Measurements from ENCODE around the gene FBF1.

DNA sequence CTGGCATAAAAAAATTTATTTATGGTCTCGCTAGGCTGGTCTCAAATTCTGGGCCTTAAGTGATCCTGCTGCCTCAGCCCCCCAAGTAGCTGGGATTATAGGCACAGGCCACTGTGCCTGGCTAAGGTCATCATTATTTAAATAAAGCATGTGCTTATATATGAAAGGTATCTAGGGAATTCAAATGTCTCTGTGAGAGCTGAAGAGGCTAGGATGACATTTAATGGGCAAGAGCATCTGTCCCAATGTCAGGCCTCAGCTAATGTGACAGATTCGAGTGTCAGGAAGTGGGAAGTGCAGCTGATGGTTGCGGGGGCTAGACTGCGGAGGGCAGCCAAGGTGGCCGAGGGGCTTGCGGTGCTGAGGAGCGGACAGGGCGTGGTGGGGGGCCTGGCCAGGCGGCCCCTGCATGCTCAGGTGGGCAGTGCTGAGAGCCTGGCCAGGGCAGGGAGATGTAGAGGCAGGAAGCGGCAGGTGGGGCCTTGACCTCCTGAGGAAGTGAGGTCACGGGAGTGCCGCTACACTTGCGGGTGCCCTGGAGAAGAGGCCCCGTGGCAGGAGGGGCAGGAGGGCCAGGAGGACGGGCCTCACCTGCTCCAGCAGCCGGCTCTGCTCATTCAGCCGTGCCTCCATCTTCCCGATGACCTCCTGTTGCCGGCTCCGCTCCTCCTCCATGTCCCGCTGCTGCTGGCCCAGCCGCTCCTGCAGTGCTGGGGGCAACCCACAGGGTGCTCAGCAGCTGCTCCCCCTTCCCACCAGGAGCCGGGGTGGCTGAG, 23.5 kb downstream of the FBF1 start:
- TF ChIP-seq ZNF274 (IDR thresholded peaks at IDR 0.05; ENCODE audit: low read depth, low read length) (no peak), SUZ12 (IDR thresholded peaks at IDR 0.05; ENCODE audit: extremely low read depth, insufficient read depth, insufficient read length) (no peak)
